Measurements from ENCODE around the gene MRPL1. TPM values are rescaled to one million over a fixed set of nuclear protein-coding genes. Genes with fewer than 3 reads are reported as not detected.

MRPL1 gene
- polyA plus RNA-seq, 1 experiment: 49.9 TPM

- DNase-seq (ENCODE audit: low read depth, low spot score): no peak
- H3K9me3 ChIP-seq (ENCODE audit: control insufficient read depth, insufficient read depth, low read length): no peaks in the 10 kb centered on the region; the same call in 1 of the 2 replicates
- peak overlapping the region; percentile 93 for H3K4me3 ChIP-seq (ENCODE audit: low read depth, low read length)
- peak overlapping the region; percentile 92 for H3K27ac ChIP-seq (ENCODE audit: low read depth, low read length)
- POLR2A ChIA-PET: interaction anchor here (1.1 to 2.3 kb wide), 2 partner anchors 41 to 56 kb away, joined by 6 to 20 read pairs; partner anchors contain the start of gene MRPL1
- CTCF ChIA-PET: no interaction called here
- no peak for TF ChIP-seq CTCF (IDR thresholded peaks at IDR 0.05; ENCODE audit: low read depth, low read length)
- H3K27me3 ChIP-seq (ENCODE audit: control insufficient read depth, insufficient read depth, low read length): no peaks in the 10 kb centered on the region
These were observed 41.7 kb upstream of the MRPL1 start for GRCh38 chr4:77820649-77821561.

GRCh38 chr4:77821775-77822174, 40.9 kb upstream of the MRPL1 start:
- no peak for TF ChIP-seq CTCF (IDR thresholded peaks at IDR 0.05; ENCODE audit: low read depth, low read length)
- Histone ChIP-seq H3K9me3 (ENCODE audit: control insufficient read depth, insufficient read depth, low read length) (no peaks in the 10 kb centered on the region; the same call in 1 of the 2 replicates), H3K4me3 (ENCODE audit: low read depth, low read length) (no peak overlapping the region), H3K27ac (ENCODE audit: low read depth, low read length) (no peak overlapping the region), H3K27me3 (ENCODE audit: control insufficient read depth, insufficient read depth, low read length) (peaks cover 1% of the 10 kb centered on the region)
- CTCF ChIA-PET: no interaction called here
- DNase-seq (ENCODE audit: low read depth, low spot score): no peak
- POLR2A ChIA-PET: no interaction called here

DNA sequence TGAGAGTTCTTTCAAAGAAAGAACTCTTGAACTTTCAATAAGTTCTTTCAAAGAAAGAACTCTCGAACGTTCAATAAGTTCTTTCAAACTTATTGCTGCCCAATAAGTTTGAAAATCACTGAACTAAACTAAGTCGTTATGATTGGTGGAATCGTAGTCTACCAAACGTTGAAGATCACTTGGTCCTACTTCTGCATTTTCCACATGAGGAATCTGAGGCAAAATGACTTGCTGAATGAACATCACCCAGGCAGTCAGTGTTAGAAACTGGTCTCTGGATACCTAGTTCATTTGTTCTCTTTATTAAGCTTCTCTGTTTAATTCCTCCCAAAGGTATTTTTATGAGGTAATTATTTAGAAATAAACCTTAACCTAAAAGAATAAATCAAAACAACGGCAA, 36.4 kb upstream of the MRPL1 start:
- TF ChIP-seq CTCF (IDR thresholded peaks at IDR 0.05; ENCODE audit: low read depth, low read length): no peak

GRCh38 chr4:77827343-77827742, 35.3 kb upstream of the MRPL1 start:
- Histone ChIP-seq H3K27ac (ENCODE audit: low read depth, low read length) (no peak overlapping the region), H3K27me3 (ENCODE audit: control insufficient read depth, insufficient read depth, low read length) (peaks cover 10% of the 10 kb centered on the region), H3K9me3 (ENCODE audit: control insufficient read depth, insufficient read depth, low read length) (no peaks in the 10 kb centered on the region), H3K4me3 (ENCODE audit: low read depth, low read length) (no peak overlapping the region)
- CTCF ChIA-PET: no interaction called here
- POLR2A ChIA-PET: no interaction called here
- TF ChIP-seq CTCF (IDR thresholded peaks at IDR 0.05; ENCODE audit: low read depth, low read length): no peak
- no peak for DNase-seq (ENCODE audit: low read depth, low spot score)

More for the DNA sequence above, 36.4 kb upstream of the MRPL1 start:
- Histone ChIP-seq H3K9me3 (ENCODE audit: control insufficient read depth, insufficient read depth, low read length) (no peaks in the 10 kb centered on the region), H3K27ac (ENCODE audit: low read depth, low read length) (no peak overlapping the region), H3K27me3 (ENCODE audit: control insufficient read depth, insufficient read depth, low read length) (peaks cover 10% of the 10 kb centered on the region), H3K4me3 (ENCODE audit: low read depth, low read length) (no peak overlapping the region)
- CTCF ChIA-PET: no interaction called here
- DNase-seq (ENCODE audit: low read depth, low spot score): no peak
- POLR2A ChIA-PET: no interaction called here

- Histone ChIP-seq H3K9me3 (ENCODE audit: control insufficient read depth, insufficient read depth, low read length) (no peaks in the 10 kb centered on the region), H3K27me3 (ENCODE audit: control insufficient read depth, insufficient read depth, low read length) (no peaks in the 10 kb centered on the region), H3K27ac (ENCODE audit: low read depth, low read length) (no peak overlapping the region), H3K4me3 (ENCODE audit: low read depth, low read length) (no peak overlapping the region)
- POLR2A ChIA-PET: no interaction called here
- DNase-seq (ENCODE audit: low read depth, low spot score): no peak
- CTCF ChIA-PET: no interaction called here
- no peak for TF ChIP-seq CTCF (IDR thresholded peaks at IDR 0.05; ENCODE audit: low read depth, low read length)
These were observed 29.4 kb upstream of the MRPL1 start for GRCh38 chr4:77833126-77833724.
